Activated naive CD4-positive, alpha-beta T cell treated with anti-CD3 and anti-CD28 coated beads, Interleukin-2, amount 50 U/mL, for 24 hours (primary cell): ENCODE data around the gene NKX2-3.

ENCODE experiments used
- H3K27ac Mint-ChIP-seq: one replicate; pipeline ENCODE4 v1.8.0; 2021; ENCODE audit warnings: mild to moderate bottlenecking, mixed read lengths
- H3K27me3 Mint-ChIP-seq: one replicate; pipeline ENCODE4 v1.8.0; 2021; ENCODE audit warnings: mixed read lengths
- H3K36me3 Mint-ChIP-seq: one replicate; pipeline ENCODE4 v1.8.0; 2021; ENCODE audit warnings: mixed read lengths
- H3K4me1 Mint-ChIP-seq: one replicate; pipeline ENCODE4 v1.8.0; 2021; ENCODE audit warnings: mixed read lengths
- H3K4me3 Mint-ChIP-seq: one replicate; pipeline ENCODE4 v1.8.0; 2021; ENCODE audit warnings: mild to moderate bottlenecking, mixed read lengths
- H3K9me3 Mint-ChIP-seq: one replicate; pipeline ENCODE4 v1.8.0; 2021; ENCODE audit warnings: mixed read lengths

NKX2-3 gene

GRCh38 chr10:99583687-99584086 lies 50.9 kb downstream of the NKX2-3 start:
- Mint-ChIP-seq H3K4me3 (no peak overlapping the region), H3K27me3 (peaks cover 2% of the 10 kb centered on the region), H3K27ac (no peak overlapping the region), H3K4me1 (no peaks in the 10 kb centered on the region), H3K36me3 (no peaks in the 10 kb centered on the region), H3K9me3 (no peaks in the 10 kb centered on the region)
